Thyroid gland (tissue), 4 donors: ENCODE results near the gene ACADVL. TPM values are rescaled to one million over a fixed set of nuclear protein-coding genes. Genes with fewer than 3 reads are reported as not detected.

Source experiments
- DNase-seq, 2 donors: peaks; one replicate each; pipeline ENCODE4 v3.0.0-alpha.2; 2019
- H3K27ac ChIP-seq, 3 donors: fragments of 200-600 bp; sonication (generic); 1 replicate in 2 of 3; 2 replicates in 1 of 3; pipeline ENCODE4 v1.5.1; 2016 to 2019; ENCODE audit warnings: mild to moderate bottlenecking in 1 of 3, moderate library complexity in 1 of 3
- H3K27me3 ChIP-seq: fragments of 200-600 bp; sonication (generic); one replicate; pipeline ENCODE4 v1.5.1; 2019
- H3K36me3 ChIP-seq, 2 donors: fragments of 200-600 bp; sonication (generic); one replicate each; pipeline ENCODE4 v1.5.1; 2016 to 2019
- H3K4me1 ChIP-seq, 2 donors: fragments of 200-600 bp; sonication (generic); one replicate each; pipeline ENCODE4 v1.5.1; 2017 to 2019
- H3K4me3 ChIP-seq, 3 donors: fragments of 200-600 bp; sonication (generic); replicated peaks in 1 of 3; 1 replicate in 2 of 3; 2 replicates in 1 of 3; pipeline ENCODE4 v1.5.1; 2016; ENCODE audit warnings: mild to moderate bottlenecking in 1 of 3
- H3K9me3 ChIP-seq: fragments of 200-600 bp; sonication (generic); one replicate; pipeline ENCODE4 v1.5.1; 2017
- POLR2A ChIP-seq, 2 donors: fragments of 450-650 bp; IDR thresholded peaks; one replicate each; pipeline ENCODE4 v1.6.1; 2017; ENCODE audit warnings: antibody characterized with exemption in 2 of 2, mild to moderate bottlenecking in 2 of 2, moderate library complexity in 1 of 2
- WGBS, 2 donors: methylation state at CpG; one replicate each; pipeline ENCODE4 v1.1.5; 2017; 5-methylcytosine and 5-hydroxymethylcytosine counted together
- intact Hi-C: fragments of 100-400 bp; cut with DNase I; formaldehyde crosslinking; loops from one replicate; pipeline ENCODE4 v1.15.1; 2023
- total RNA-seq, 4 donors: library from RNA; depleted of rRNA; stranded (reverse); fragments of >200 nt; gene quantifications; one replicate each; pipeline ENCODE4 v1.2.3, GENCODE V29; 2016
- TF ChIP-seq, protein P1 (sequence below), 6 experiments: fragments of 200-600 bp in 3 of 6; fragments of 450-650 bp in 3 of 6; sonication (generic) in 3 of 6; IDR thresholded peaks; one replicate each; pipeline ENCODE4 v1.5.1; 2016 to 2019; ENCODE audit warnings: antibody characterized with exemption in 6 of 6, mild to moderate bottlenecking in 2 of 6, inconsistent platforms in 1 of 6, moderate library complexity in 1 of 6

ACADVL gene
- total RNA-seq, 4 donors from 2014 or later = 581 to 1,743 (median 795) TPM

DNA sequence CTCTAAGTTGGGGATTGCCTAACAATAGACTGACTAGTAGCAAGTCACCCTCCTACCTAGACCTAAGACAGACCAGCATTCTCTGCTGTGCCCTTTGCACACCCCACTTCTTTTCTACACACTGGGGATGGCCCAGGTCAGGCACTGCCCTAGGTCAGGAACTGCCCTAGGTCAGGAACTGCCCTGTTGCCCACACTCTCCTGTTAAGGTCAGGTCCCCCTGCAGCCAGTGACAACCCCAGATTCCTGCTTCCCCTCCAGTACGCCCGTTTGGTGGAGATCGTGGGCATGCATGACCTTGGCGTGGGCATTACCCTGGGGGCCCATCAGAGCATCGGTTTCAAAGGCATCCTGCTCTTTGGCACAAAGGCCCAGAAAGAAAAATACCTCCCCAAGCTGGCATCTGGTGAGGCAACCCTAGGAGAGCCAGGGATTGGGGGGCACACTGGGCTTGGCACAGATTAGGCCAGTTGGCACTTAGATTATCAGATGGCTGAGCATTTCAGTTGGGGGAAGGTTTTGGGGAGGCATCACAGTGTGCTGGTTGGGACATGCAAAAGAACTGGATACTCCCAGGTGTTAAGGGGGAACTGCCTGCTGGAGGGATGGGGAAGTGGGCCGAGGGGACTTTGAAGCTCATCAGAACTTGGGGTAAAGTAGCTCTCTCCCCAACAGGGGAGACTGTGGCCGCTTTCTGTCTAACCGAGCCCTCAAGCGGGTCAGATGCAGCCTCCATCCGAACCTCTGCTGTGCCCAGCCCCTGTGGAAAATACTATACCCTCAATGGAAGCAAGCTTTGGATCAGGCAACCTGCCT lies 1.7 kb downstream of the ACADVL start:
- WGBS, 2 donors = 71 to 90% methylated on average over 6 to 9 of the region's 10 CpGs
- Histone ChIP-seq H3K4me1 (peaks cover 24 to 46% of the 10 kb centered on the region in 2 donors), H3K27me3 (no peaks in the 10 kb centered on the region), H3K9me3 (no peaks in the 10 kb centered on the region), H3K4me3 (peak overlapping the region in 1 of 3 donors; percentile 97), H3K36me3 (peaks cover 49 to 52% of the 10 kb centered on the region in 2 donors), H3K27ac (peak overlapping the region in 2 of 3 donors; percentile 97 to 98)
- TF ChIP-seq, protein P1, sequence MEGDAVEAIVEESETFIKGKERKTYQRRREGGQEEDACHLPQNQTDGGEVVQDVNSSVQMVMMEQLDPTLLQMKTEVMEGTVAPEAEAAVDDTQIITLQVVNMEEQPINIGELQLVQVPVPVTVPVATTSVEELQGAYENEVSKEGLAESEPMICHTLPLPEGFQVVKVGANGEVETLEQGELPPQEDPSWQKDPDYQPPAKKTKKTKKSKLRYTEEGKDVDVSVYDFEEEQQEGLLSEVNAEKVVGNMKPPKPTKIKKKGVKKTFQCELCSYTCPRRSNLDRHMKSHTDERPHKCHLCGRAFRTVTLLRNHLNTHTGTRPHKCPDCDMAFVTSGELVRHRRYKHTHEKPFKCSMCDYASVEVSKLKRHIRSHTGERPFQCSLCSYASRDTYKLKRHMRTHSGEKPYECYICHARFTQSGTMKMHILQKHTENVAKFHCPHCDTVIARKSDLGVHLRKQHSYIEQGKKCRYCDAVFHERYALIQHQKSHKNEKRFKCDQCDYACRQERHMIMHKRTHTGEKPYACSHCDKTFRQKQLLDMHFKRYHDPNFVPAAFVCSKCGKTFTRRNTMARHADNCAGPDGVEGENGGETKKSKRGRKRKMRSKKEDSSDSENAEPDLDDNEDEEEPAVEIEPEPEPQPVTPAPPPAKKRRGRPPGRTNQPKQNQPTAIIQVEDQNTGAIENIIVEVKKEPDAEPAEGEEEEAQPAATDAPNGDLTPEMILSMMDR (IDR thresholded peaks at IDR 0.05) = no peak
- TF ChIP-seq POLR2A (IDR thresholded peaks at IDR 0.05) = no peak
- no peak for DNase-seq
- intact Hi-C loops = no loop called here

DNA sequence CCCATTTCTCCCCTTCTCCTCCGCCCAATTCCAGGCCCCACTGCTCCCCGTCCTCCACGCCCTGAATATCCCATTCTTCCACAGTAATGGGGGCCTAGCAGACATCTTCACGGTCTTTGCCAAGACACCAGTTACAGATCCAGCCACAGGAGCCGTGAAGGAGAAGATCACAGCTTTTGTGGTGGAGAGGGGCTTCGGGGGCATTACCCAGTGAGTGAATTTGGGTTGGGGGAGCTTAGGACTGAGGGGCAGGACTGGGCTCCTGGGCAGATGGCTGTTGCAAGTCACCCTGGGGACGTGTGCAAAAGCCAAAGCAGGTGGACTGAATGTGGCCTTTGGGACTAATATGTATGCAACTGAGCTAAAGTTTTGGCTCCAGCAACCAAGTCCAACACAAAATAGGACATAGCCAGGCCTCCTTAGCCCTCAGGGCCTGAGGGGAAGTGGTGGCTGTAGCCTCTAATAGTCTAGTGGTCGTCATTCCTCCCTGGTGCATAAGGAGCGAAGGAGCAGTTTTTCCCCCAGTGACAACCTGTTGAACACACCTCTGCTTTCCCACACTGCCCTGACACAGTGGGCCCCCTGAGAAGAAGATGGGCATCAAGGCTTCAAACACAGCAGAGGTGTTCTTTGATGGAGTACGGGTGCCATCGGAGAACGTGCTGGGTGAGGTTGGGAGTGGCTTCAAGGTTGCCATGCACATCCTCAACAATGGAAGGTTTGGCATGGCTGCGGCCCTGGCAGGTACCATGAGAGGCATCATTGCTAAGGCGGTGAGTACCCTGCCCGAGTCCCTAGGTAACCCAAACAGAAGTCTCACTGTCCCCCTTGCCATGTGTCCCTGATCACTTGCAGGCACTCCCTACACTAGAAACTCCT lies 2.6 kb downstream of the ACADVL start:
- Histone ChIP-seq H3K27me3 (no peaks in the 10 kb centered on the region), H3K27ac (peak overlapping the region in 1 of 3 donors; percentile 97), H3K36me3 (peaks cover 56 to 61% of the 10 kb centered on the region in 2 donors), H3K9me3 (no peaks in the 10 kb centered on the region), H3K4me1 (peaks cover 21 to 40% of the 10 kb centered on the region in 2 donors), H3K4me3 (no peak overlapping the region)
- DNase-seq = no peak
- WGBS, 2 donors = 91% methylated on average over 13 to 14 of the region's 15 CpGs
- intact Hi-C loops = no loop called here
- TF ChIP-seq, protein P1 (IDR thresholded peaks at IDR 0.05) = no peak
- TF ChIP-seq POLR2A (IDR thresholded peaks at IDR 0.05) = peak in 1 of 2 donors; percentile 9

DNA sequence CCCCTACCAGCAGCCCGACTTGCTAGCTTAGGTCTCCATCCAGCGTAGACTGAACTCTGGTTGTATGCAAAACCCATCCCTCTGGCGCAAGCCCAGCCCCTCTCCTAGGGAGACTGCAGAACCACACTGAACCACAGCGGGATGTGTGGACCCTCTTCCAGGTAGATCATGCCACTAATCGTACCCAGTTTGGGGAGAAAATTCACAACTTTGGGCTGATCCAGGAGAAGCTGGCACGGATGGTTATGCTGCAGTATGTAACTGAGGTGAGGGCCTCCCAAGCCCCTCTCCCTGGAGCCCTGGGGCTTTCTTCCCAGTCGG lies 3.2 kb downstream of the ACADVL start:
- intact Hi-C loops = no loop called here
- H3K27me3 ChIP-seq = no peaks in the 10 kb centered on the region
- H3K36me3 ChIP-seq = peaks cover 58 to 61% of the 10 kb centered on the region in 2 donors
- H3K4me3 ChIP-seq = no peak overlapping the region
- TF ChIP-seq, protein P1 (IDR thresholded peaks at IDR 0.05) = no peak
- DNase-seq = no peak
- H3K9me3 ChIP-seq = no peaks in the 10 kb centered on the region
- 77 to 94% methylated on average over 4 to 7 of the region's 7 CpGs for WGBS, 2 donors
- H3K27ac ChIP-seq = no peak overlapping the region
- H3K4me1 ChIP-seq = peaks cover 17 to 36% of the 10 kb centered on the region in 2 donors

DNA sequence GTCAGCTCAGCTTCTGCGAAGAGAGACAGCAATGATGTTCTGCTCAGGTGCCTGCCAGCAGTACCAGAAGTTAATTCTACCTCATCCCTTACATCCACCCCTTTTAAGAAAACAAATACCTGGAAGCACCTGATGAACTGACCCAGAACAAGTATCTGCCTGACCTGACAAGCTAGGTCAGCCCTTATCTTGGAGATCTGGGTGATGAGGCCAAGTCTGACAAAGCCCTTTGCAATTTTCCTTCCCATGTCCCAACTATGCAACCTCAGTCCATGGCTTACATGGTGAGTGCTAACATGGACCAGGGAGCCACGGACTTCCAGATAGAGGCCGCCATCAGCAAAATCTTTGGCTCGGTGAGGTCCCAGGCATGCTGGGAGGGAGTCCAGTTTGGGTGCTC lies 3.6 kb downstream of the ACADVL start:
- DNase-seq = no peak
- no peaks in the 10 kb centered on the region for H3K9me3 ChIP-seq
- peaks cover 58 to 64% of the 10 kb centered on the region in 2 donors for H3K36me3 ChIP-seq
- no peaks in the 10 kb centered on the region for H3K27me3 ChIP-seq
- 90 to 91% methylated on average over 4 of the region's 4 CpGs for WGBS, 2 donors
- TF ChIP-seq POLR2A (IDR thresholded peaks at IDR 0.05) = no peak
- TF ChIP-seq, protein P1 (IDR thresholded peaks at IDR 0.05) = no peak
- H3K27ac ChIP-seq = no peak overlapping the region
- H3K4me1 ChIP-seq = peaks cover 13 to 31% of the 10 kb centered on the region in 2 donors
- intact Hi-C loops = no loop called here
- no peak overlapping the region for H3K4me3 ChIP-seq
